ENCODE data around the gene ZSCAN21.

ZSCAN21 gene

GRCh38 chr7:100033526-100033925 is 16.0 kb upstream of the ZSCAN21 start:
- TF ChIP-seq SIN3A (IDR thresholded peaks at IDR 0.05; ENCODE audit: borderline replicate concordance, insufficient read depth, low read length) (no peak), FOXP2 (optimal IDR thresholded peaks at IDR 0.05; ENCODE audit: borderline replicate concordance, extremely low read depth, extremely low read length, insufficient read depth) (no peak), TAF1 (IDR thresholded peaks at IDR 0.05; ENCODE audit: borderline replicate concordance, insufficient read depth, low read length) (no peak), REST (IDR thresholded peaks at IDR 0.05; ENCODE audit: insufficient read depth in 1 of 2, low read depth in 2 of 2, low read length in 2 of 2) (no peak), POLR2AphosphoS5 (IDR thresholded peaks at IDR 0.05; ENCODE audit: low read depth, low read length) (no peak)

- TF ChIP-seq POLR2AphosphoS5 (IDR thresholded peaks at IDR 0.05; ENCODE audit: low read depth, low read length), result no peak
- no peak for TF ChIP-seq FOXP2 (optimal IDR thresholded peaks at IDR 0.05; ENCODE audit: borderline replicate concordance, extremely low read depth, extremely low read length, insufficient read depth)
- TF ChIP-seq REST (IDR thresholded peaks at IDR 0.05; ENCODE audit: insufficient read depth in 1 of 2, low read depth in 2 of 2, low read length in 2 of 2), result no peak
These were observed 14.6 kb upstream of the ZSCAN21 start for GRCh38 chr7:100034871-100035510.

GRCh38 chr7:100035876-100036275 is 13.7 kb upstream of the ZSCAN21 start:
- TF ChIP-seq REST (IDR thresholded peaks at IDR 0.05; ENCODE audit: insufficient read depth in 1 of 2, low read depth in 2 of 2, low read length in 2 of 2) (no peak), TAF1 (IDR thresholded peaks at IDR 0.05; ENCODE audit: borderline replicate concordance, insufficient read depth, low read length) (no peak), POLR2AphosphoS5 (IDR thresholded peaks at IDR 0.05; ENCODE audit: low read depth, low read length) (no peak), FOXP2 (optimal IDR thresholded peaks at IDR 0.05; ENCODE audit: borderline replicate concordance, extremely low read depth, extremely low read length, insufficient read depth) (no peak), SIN3A (IDR thresholded peaks at IDR 0.05; ENCODE audit: borderline replicate concordance, insufficient read depth, low read length) (no peak)

- no peak for TF ChIP-seq POLR2AphosphoS5 (IDR thresholded peaks at IDR 0.05; ENCODE audit: low read depth, low read length)
- no peak for TF ChIP-seq FOXP2 (optimal IDR thresholded peaks at IDR 0.05; ENCODE audit: borderline replicate concordance, extremely low read depth, extremely low read length, insufficient read depth)
- no peak for TF ChIP-seq REST (IDR thresholded peaks at IDR 0.05; ENCODE audit: insufficient read depth in 1 of 2, low read depth in 2 of 2, low read length in 2 of 2)
- TF ChIP-seq TAF1 (IDR thresholded peaks at IDR 0.05; ENCODE audit: borderline replicate concordance, insufficient read depth, low read length), result no peak
- no peak for TF ChIP-seq SIN3A (IDR thresholded peaks at IDR 0.05; ENCODE audit: borderline replicate concordance, insufficient read depth, low read length)
These were observed 11.2 kb upstream of the ZSCAN21 start for GRCh38 chr7:100038326-100038725.

- TF ChIP-seq FOXP2 (optimal IDR thresholded peaks at IDR 0.05; ENCODE audit: borderline replicate concordance, extremely low read depth, extremely low read length, insufficient read depth) (no peak), TAF1 (IDR thresholded peaks at IDR 0.05; ENCODE audit: borderline replicate concordance, insufficient read depth, low read length) (no peak), SIN3A (IDR thresholded peaks at IDR 0.05; ENCODE audit: borderline replicate concordance, insufficient read depth, low read length) (no peak), REST (IDR thresholded peaks at IDR 0.05; ENCODE audit: insufficient read depth in 1 of 2, low read depth in 2 of 2, low read length in 2 of 2) (no peak), POLR2AphosphoS5 (IDR thresholded peaks at IDR 0.05; ENCODE audit: low read depth, low read length) (no peak)
These were observed 9.0 kb upstream of the ZSCAN21 start for GRCh38 chr7:100040575-100040974.

Data from PFSK-1 (cell line).